Ovary (tissue), 3 donors: Measurements from ENCODE around the gene ARHGAP28.

Experiments used
- CTCF ChIP-seq, 3 donors: fragments of 450-650 bp in 2 of 3; fragments of 200-600 bp in 1 of 3; IDR thresholded peaks; one replicate each; pipeline versions ENCODE4 v1.5.1 to v1.8.0; 2016 to 2022; ENCODE audit warnings: antibody characterized with exemption in 3 of 3, mild to moderate bottlenecking in 1 of 3
- EP300 ChIP-seq: sonication (generic); formaldehyde crosslinking; IDR thresholded peaks from one replicate; pipeline ENCODE4 v1.6.1; 2017; ENCODE audit warnings: antibody characterized with exemption
- donor health status: DM: no; HTN: no; CAD: no.

GRCh38 chr18:6708890-6709289 lies 20.6 kb upstream of the ARHGAP28 start:
- TF ChIP-seq CTCF (IDR thresholded peaks at IDR 0.05) (no peak), EP300 (no peak)
